ENCODE data around the gene ZCRB1. TPM values are rescaled to one million over a fixed set of nuclear protein-coding genes. Genes with fewer than 3 reads are reported as not detected.

ZCRB1 gene
- total RNA-seq, 1 donor from 2014 or later, result 4.4 TPM

- DNase-seq (ENCODE audit: low spot score in 2 of 2), result no peak
- TF ChIP-seq CTCF (IDR thresholded peaks at IDR 0.05), result no peak
- intact Hi-C loops (cut with DNase I), result no loop called here
Measured at GRCh38 chr12:42273706-42274105, 52.2 kb downstream of the ZCRB1 start.

DNA sequence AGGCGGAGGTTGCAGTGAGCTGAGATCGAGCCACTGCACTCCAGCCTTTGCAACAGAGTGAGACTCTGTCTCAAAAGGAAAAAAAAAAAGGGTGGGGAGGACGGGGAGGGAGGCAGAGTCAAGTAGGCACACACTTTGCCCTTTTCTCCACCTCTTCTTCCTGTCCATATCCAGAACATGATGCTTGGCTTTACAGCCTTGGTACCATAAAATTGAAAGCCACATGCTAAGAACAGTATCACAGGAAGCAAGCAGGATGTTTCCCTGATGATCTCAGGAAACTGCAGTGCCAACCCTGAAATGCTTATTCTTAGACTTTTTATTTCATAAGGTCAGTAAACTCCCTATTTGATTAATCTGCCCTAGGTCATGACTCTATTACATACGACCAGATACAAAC is 55.3 kb downstream of the ZCRB1 start:
- Histone ChIP-seq H3K4me3 (no peak overlapping the region), H3K27me3 (no peaks in the 10 kb centered on the region), H3K27ac (no peak overlapping the region), H3K36me3 (no peaks in the 10 kb centered on the region), H3K4me1 (no peaks in the 10 kb centered on the region), H3K9me3 (no peaks in the 10 kb centered on the region)
- DNase-seq (ENCODE audit: low spot score in 2 of 2), result no peak
- intact Hi-C loops (cut with DNase I), result no loop called here
- no peak for TF ChIP-seq CTCF (IDR thresholded peaks at IDR 0.05)

More at GRCh38 chr12:42273706-42274105, 52.2 kb downstream of the ZCRB1 start:
- Histone ChIP-seq H3K4me3 (no peak overlapping the region), H3K4me1 (no peaks in the 10 kb centered on the region), H3K9me3 (no peaks in the 10 kb centered on the region), H3K36me3 (no peaks in the 10 kb centered on the region), H3K27me3 (no peaks in the 10 kb centered on the region), H3K27ac (no peak overlapping the region)

GRCh38 chr12:42267413-42268190 is 58.3 kb downstream of the ZCRB1 start:
- Histone ChIP-seq H3K4me3 (no peak overlapping the region), H3K36me3 (no peaks in the 10 kb centered on the region), H3K9me3 (no peaks in the 10 kb centered on the region), H3K4me1 (no peaks in the 10 kb centered on the region), H3K27me3 (no peaks in the 10 kb centered on the region), H3K27ac (no peak overlapping the region)
- TF ChIP-seq CTCF (IDR thresholded peaks at IDR 0.05), result no peak
- no peak for DNase-seq (ENCODE audit: low spot score in 2 of 2)
- intact Hi-C loops (cut with DNase I), result no loop called here

DNA sequence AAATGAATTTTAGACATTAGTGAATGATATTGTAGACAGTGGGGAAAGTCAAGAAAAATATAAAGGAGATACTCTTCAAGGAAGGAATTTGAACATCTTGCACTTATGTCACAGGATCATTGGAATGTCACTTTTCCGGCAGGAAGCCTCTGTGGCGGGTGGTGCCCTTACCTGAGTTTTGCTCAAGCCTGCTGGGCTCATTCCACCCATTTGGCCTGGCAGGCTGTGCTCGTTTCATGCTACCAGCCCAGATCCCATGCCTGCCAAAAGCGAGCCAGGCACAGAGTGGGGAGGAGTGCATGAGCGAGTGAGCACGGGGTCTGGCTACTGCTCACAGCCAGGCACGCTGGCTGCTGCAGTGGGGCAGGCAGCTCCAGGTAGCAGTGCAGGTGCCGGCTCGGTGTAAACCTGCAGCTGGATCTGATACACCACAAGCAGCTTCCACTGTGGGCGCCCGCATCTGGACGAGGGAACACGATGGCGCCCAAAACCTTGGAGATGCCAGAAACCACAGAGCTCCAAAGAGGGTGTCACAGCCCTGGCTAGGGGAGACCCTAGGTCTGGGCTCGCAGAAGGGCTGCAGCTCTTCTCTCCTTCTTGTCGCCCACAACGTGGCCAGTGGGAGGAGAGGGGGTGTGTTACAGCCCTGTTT is 59.2 kb downstream of the ZCRB1 start:
- intact Hi-C loops (cut with DNase I), result no loop called here
- no peak overlapping the region for H3K27ac ChIP-seq
- TF ChIP-seq CTCF (IDR thresholded peaks at IDR 0.05), result no peak
- H3K36me3 ChIP-seq, result no peaks in the 10 kb centered on the region
- DNase-seq (ENCODE audit: low spot score in 2 of 2), result no peak
- H3K4me3 ChIP-seq, result no peak overlapping the region
- H3K9me3 ChIP-seq, result no peaks in the 10 kb centered on the region
- H3K27me3 ChIP-seq, result no peaks in the 10 kb centered on the region
- no peaks in the 10 kb centered on the region for H3K4me1 ChIP-seq

- Histone ChIP-seq H3K36me3 (no peaks in the 10 kb centered on the region), H3K4me3 (no peak overlapping the region), H3K27ac (no peak overlapping the region), H3K9me3 (no peaks in the 10 kb centered on the region), H3K27me3 (no peaks in the 10 kb centered on the region), H3K4me1 (no peaks in the 10 kb centered on the region)
- no peak for DNase-seq (ENCODE audit: low spot score in 2 of 2)
- no peak for TF ChIP-seq CTCF (IDR thresholded peaks at IDR 0.05)
- intact Hi-C loops (cut with DNase I), result no loop called here
Measured at GRCh38 chr12:42262271-42262670, 63.6 kb downstream of the ZCRB1 start.

Other genes starting within 250 kb of the ZCRB1 start
- 12.3 TPM for gene GXYLT1, start 181.2 kb downstream of the ZCRB1 start, total RNA-seq
- 14.2 TPM for gene YAF2, start 87.8 kb downstream of the ZCRB1 start, total RNA-seq
- gene PPHLN1, start 73 bp upstream of the ZCRB1 start, total RNA-seq, result 1.7 TPM